GM12892 (cell line): ENCODE data around the gene GDF15.

ENCODE experiments used
- POLR2A ChIP-seq: IDR thresholded peaks from 2 replicates; pipeline ENCODE4 v1.6.1; 2011; ENCODE audit warnings: low read depth, low read length, control low read depth
- TAF1 ChIP-seq: IDR thresholded peaks from 2 replicates; pipeline ENCODE4 v1.6.1; 2011; ENCODE audit warnings: low read depth, mild to moderate bottlenecking, control low read depth, low read length, borderline replicate concordance

DNA sequence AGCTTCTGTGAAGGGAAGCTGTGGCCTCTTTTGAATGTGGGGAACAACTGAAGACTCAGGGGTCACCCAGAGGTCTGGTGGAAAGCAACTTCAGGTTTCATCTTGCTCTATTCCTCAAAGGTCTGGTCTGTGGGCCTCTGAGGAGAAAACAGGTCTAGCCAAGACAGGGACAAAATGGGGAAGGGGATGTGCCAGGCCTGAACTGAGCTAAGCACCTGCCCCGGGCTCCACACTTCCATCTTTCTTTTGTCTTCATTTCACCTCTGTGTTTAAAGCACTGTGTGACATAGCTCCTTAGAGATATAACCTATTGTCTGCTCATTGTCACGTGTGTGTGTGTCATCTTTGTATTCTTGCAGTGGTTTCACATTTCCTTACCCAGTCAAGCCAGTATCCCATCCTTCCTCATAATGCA lies 19.9 kb upstream of the GDF15 start:
- TF ChIP-seq TAF1: no peak
- TF ChIP-seq POLR2A: no peak
